ENCODE data around the gene UBR4.
A peak's percentile ranks its signal among the peaks of the same experiment; 100 is the strongest.

UBR4 gene

GRCh38 chr1:19067912-19068638 is 142.0 kb downstream of the UBR4 start:
- in situ Hi-C loops (cut with HindIII; ENCODE audit: low pct_ligation_motif_present, low sequenced_read_pairs): no loop called here
- H3K36me3 ChIP-seq (replicated peaks): peaks cover 7% of the 10 kb centered on the region
- TF ChIP-seq CTCF (IDR thresholded peaks at IDR 0.05; ENCODE audit: low read depth, low read length, missing control alignments): no peak
- no peaks in the 10 kb centered on the region for H3K27me3 ChIP-seq (replicated peaks)
- no peak for DNase-seq
- H3K27ac ChIP-seq: no peak overlapping the region
- H3K4me3 ChIP-seq (ENCODE audit: low read depth, low read length): no peak overlapping the region

- no peaks in the 10 kb centered on the region for H3K36me3 ChIP-seq (replicated peaks)
- TF ChIP-seq CTCF (IDR thresholded peaks at IDR 0.05; ENCODE audit: low read depth, low read length, missing control alignments): peak; percentile 6
- H3K27ac ChIP-seq: no peak overlapping the region
- H3K4me3 ChIP-seq (ENCODE audit: low read depth, low read length): no peak overlapping the region
- DNase-seq: no peak
- in situ Hi-C loops (cut with HindIII; ENCODE audit: low pct_ligation_motif_present, low sequenced_read_pairs): no loop called here
- no peaks in the 10 kb centered on the region for H3K27me3 ChIP-seq (replicated peaks)
Measured at GRCh38 chr1:19067182-19067911, 142.7 kb downstream of the UBR4 start.

GRCh38 chr1:19066874-19067181 is 143.2 kb downstream of the UBR4 start:
- no peak overlapping the region for H3K27ac ChIP-seq
- in situ Hi-C loops (cut with HindIII; ENCODE audit: low pct_ligation_motif_present, low sequenced_read_pairs): no loop called here

GRCh38 chr1:19066248-19066873 is 143.7 kb downstream of the UBR4 start:
- Histone ChIP-seq H3K36me3 (replicated peaks) (no peaks in the 10 kb centered on the region), H3K4me3 (ENCODE audit: low read depth, low read length) (no peak overlapping the region), H3K27ac (no peak overlapping the region), H3K27me3 (replicated peaks) (no peaks in the 10 kb centered on the region)
- TF ChIP-seq CTCF (IDR thresholded peaks at IDR 0.05; ENCODE audit: low read depth, low read length, missing control alignments): no peak
- in situ Hi-C loops (cut with HindIII; ENCODE audit: low pct_ligation_motif_present, low sequenced_read_pairs): no loop called here
- DNase-seq: no peak

More at GRCh38 chr1:19066874-19067181, 143.2 kb downstream of the UBR4 start:
- Histone ChIP-seq H3K27me3 (replicated peaks) (no peaks in the 10 kb centered on the region), H3K4me3 (ENCODE audit: low read depth, low read length) (no peak overlapping the region), H3K36me3 (replicated peaks) (no peaks in the 10 kb centered on the region)
- no peak for TF ChIP-seq CTCF (IDR thresholded peaks at IDR 0.05; ENCODE audit: low read depth, low read length, missing control alignments)
- DNase-seq: no peak

GRCh38 chr1:19065526-19066247 is 144.4 kb downstream of the UBR4 start:
- Histone ChIP-seq H3K27ac (no peak overlapping the region), H3K27me3 (replicated peaks) (no peaks in the 10 kb centered on the region), H3K4me3 (ENCODE audit: low read depth, low read length) (no peak overlapping the region), H3K36me3 (replicated peaks) (no peaks in the 10 kb centered on the region)
- no peak for TF ChIP-seq CTCF (IDR thresholded peaks at IDR 0.05; ENCODE audit: low read depth, low read length, missing control alignments)
- in situ Hi-C loops (cut with HindIII; ENCODE audit: low pct_ligation_motif_present, low sequenced_read_pairs): no loop called here
- DNase-seq: no peak

Data from brain microvascular endothelial cell (primary cell).